ENCODE data around the gene CTNND1.

DNA sequence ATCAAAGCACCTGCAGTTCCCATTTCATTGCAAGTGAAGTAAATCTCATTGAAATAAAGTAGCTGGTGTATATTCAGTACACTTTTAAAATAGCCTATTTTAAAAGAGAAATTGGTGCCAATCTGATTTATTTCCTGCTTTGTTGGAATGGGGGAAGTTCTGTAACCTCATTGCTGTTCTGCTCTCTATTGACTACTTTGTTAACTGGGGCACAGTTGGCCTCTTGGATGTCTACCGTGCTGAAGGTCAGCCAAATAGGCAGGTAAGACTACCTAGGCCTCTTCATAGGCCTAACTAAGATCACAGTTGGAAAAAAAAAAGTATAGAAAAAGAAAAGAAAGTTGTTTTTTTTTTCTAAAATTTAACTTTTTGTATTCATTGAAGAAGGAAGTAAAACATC is 9.2 kb downstream of the CTNND1 start:
- TF ChIP-seq, protein P1, sequence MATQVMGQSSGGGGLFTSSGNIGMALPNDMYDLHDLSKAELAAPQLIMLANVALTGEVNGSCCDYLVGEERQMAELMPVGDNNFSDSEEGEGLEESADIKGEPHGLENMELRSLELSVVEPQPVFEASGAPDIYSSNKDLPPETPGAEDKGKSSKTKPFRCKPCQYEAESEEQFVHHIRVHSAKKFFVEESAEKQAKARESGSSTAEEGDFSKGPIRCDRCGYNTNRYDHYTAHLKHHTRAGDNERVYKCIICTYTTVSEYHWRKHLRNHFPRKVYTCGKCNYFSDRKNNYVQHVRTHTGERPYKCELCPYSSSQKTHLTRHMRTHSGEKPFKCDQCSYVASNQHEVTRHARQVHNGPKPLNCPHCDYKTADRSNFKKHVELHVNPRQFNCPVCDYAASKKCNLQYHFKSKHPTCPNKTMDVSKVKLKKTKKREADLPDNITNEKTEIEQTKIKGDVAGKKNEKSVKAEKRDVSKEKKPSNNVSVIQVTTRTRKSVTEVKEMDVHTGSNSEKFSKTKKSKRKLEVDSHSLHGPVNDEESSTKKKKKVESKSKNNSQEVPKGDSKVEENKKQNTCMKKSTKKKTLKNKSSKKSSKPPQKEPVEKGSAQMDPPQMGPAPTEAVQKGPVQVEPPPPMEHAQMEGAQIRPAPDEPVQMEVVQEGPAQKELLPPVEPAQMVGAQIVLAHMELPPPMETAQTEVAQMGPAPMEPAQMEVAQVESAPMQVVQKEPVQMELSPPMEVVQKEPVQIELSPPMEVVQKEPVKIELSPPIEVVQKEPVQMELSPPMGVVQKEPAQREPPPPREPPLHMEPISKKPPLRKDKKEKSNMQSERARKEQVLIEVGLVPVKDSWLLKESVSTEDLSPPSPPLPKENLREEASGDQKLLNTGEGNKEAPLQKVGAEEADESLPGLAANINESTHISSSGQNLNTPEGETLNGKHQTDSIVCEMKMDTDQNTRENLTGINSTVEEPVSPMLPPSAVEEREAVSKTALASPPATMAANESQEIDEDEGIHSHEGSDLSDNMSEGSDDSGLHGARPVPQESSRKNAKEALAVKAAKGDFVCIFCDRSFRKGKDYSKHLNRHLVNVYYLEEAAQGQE (IDR thresholded peaks at IDR 0.05; ENCODE audit: unreplicated experiment) = no peak
- TF ChIP-seq, protein P2, sequence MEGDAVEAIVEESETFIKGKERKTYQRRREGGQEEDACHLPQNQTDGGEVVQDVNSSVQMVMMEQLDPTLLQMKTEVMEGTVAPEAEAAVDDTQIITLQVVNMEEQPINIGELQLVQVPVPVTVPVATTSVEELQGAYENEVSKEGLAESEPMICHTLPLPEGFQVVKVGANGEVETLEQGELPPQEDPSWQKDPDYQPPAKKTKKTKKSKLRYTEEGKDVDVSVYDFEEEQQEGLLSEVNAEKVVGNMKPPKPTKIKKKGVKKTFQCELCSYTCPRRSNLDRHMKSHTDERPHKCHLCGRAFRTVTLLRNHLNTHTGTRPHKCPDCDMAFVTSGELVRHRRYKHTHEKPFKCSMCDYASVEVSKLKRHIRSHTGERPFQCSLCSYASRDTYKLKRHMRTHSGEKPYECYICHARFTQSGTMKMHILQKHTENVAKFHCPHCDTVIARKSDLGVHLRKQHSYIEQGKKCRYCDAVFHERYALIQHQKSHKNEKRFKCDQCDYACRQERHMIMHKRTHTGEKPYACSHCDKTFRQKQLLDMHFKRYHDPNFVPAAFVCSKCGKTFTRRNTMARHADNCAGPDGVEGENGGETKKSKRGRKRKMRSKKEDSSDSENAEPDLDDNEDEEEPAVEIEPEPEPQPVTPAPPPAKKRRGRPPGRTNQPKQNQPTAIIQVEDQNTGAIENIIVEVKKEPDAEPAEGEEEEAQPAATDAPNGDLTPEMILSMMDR (conservative IDR thresholded peaks at IDR 0.05; ENCODE audit: low read depth in 2 of 2) = no peak
- TF ChIP-seq EZH2 (IDR thresholded peaks at IDR 0.05; ENCODE audit: low read depth, unreplicated experiment) (no peak), JUNB (IDR thresholded peaks at IDR 0.05; ENCODE audit: unreplicated experiment) (no peak), CREB1 (CRISPR knock-in tag; IDR thresholded peaks at IDR 0.05; ENCODE audit: low read depth) (no peak), POLR2AphosphoS5 (IDR thresholded peaks at IDR 0.05; ENCODE audit: low read depth) (no peak), EZH2phosphoT487 (IDR thresholded peaks at IDR 0.05; ENCODE audit: unreplicated experiment) (no peak), STAT1 (IDR thresholded peaks at IDR 0.05; ENCODE audit: unreplicated experiment) (no peak), ZNF114 (CRISPR knock-in tag; IDR thresholded peaks at IDR 0.05) (no peak)
- TF ChIP-seq, protein P3, sequence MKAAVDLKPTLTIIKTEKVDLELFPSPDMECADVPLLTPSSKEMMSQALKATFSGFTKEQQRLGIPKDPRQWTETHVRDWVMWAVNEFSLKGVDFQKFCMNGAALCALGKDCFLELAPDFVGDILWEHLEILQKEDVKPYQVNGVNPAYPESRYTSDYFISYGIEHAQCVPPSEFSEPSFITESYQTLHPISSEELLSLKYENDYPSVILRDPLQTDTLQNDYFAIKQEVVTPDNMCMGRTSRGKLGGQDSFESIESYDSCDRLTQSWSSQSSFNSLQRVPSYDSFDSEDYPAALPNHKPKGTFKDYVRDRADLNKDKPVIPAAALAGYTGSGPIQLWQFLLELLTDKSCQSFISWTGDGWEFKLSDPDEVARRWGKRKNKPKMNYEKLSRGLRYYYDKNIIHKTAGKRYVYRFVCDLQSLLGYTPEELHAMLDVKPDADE (IDR thresholded peaks at IDR 0.05) = no peak
- TF ChIP-seq, protein P4, sequence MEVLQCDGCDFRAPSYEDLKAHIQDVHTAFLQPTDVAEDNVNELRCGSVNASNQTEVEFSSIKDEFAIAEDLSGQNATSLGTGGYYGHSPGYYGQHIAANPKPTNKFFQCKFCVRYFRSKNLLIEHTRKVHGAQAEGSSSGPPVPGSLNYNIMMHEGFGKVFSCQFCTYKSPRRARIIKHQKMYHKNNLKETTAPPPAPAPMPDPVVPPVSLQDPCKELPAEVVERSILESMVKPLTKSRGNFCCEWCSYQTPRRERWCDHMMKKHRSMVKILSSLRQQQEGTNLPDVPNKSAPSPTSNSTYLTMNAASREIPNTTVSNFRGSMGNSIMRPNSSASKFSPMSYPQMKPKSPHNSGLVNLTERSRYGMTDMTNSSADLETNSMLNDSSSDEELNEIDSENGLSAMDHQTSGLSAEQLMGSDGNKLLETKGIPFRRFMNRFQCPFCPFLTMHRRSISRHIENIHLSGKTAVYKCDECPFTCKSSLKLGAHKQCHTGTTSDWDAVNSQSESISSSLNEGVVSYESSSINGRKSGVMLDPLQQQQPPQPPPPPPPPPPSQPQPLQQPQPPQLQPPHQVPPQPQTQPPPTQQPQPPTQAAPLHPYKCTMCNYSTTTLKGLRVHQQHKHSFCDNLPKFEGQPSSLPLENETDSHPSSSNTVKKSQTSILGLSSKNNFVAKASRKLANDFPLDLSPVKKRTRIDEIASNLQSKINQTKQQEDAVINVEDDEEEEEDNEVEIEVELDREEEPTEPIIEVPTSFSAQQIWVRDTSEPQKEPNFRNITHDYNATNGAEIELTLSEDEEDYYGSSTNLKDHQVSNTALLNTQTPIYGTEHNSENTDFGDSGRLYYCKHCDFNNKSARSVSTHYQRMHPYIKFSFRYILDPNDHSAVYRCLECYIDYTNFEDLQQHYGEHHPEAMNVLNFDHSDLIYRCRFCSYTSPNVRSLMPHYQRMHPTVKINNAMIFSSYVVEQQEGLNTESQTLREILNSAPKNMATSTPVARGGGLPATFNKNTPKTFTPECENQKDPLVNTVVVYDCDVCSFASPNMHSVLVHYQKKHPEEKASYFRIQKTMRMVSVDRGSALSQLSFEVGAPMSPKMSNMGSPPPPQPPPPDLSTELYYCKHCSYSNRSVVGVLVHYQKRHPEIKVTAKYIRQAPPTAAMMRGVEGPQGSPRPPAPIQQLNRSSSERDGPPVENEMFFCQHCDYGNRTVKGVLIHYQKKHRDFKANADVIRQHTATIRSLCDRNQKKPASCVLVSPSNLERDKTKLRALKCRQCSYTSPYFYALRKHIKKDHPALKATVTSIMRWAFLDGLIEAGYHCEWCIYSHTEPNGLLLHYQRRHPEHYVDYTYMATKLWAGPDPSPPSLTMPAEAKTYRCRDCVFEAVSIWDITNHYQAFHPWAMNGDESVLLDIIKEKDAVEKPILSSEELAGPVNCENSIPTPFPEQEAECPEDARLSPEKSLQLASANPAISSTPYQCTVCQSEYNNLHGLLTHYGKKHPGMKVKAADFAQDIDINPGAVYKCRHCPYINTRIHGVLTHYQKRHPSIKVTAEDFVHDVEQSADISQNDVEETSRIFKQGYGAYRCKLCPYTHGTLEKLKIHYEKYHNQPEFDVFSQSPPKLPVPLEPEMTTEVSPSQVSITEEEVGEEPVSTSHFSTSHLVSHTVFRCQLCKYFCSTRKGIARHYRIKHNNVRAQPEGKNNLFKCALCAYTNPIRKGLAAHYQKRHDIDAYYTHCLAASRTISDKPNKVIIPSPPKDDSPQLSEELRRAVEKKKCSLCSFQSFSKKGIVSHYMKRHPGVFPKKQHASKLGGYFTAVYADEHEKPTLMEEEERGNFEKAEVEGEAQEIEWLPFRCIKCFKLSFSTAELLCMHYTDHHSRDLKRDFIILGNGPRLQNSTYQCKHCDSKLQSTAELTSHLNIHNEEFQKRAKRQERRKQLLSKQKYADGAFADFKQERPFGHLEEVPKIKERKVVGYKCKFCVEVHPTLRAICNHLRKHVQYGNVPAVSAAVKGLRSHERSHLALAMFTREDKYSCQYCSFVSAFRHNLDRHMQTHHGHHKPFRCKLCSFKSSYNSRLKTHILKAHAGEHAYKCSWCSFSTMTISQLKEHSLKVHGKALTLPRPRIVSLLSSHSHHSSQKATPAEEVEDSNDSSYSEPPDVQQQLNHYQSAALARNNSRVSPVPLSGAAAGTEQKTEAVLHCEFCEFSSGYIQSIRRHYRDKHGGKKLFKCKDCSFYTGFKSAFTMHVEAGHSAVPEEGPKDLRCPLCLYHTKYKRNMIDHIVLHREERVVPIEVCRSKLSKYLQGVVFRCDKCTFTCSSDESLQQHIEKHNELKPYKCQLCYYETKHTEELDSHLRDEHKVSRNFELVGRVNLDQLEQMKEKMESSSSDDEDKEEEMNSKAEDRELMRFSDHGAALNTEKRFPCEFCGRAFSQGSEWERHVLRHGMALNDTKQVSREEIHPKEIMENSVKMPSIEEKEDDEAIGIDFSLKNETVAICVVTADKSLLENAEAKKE (CRISPR knock-in tag; IDR thresholded peaks at IDR 0.05) = no peak

Measured in GM23338 (cell line).